SU-DHL-6 (cell line): ENCODE measurements around the gene DCAF16.

ENCODE experiments used
- CTCF ChIP-seq: fragments of 200-600 bp; sonication (generic); IDR thresholded peaks from one replicate; pipeline ENCODE4 v1.5.1; 2017; ENCODE audit warnings: antibody characterized with exemption, mild to moderate bottlenecking, low read length, moderate library complexity; ENCODE audit not compliant: insufficient read depth, poor library complexity, severe bottlenecking
- EZH2phosphoT487 ChIP-seq: fragments of 200-600 bp; sonication (generic), shearing (Covaris generic); conservative IDR thresholded peaks from 2 replicates; pipeline ENCODE4 v1.6.1; 2018; ENCODE audit warnings: mild to moderate bottlenecking, antibody characterized with exemption, low read length, moderate library complexity, mixed read lengths

DNA sequence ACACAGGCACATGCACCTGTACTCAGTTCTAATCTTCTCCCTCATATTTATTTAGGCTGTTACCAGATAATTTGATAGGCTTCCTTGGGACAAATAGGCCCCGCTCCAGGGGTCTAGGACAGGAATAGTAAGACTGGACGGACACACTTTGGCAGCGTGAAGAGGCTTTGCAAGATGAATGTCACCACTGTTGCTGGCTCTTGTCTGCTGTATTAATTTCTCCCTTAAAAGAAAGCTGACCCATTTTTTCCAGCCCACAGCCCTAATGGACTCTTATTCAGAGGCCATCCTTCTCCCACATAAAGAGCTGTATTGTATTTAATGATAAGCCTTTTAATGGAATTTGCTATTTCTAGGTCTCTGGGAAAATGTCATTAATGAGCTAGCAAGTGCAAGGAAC, 47.1 kb downstream of the DCAF16 start:
- no peak for TF ChIP-seq CTCF
- TF ChIP-seq EZH2phosphoT487 = no peak
